Hematopoietic multipotent progenitor cell treated with erythropoietin and hydrocortisone succinate and interleukin-3 and kit ligand, for 8 days (in vitro differentiated cells): Measurements from ENCODE around the gene GSK3A.

Source experiments
- DNase-seq: peaks from one replicate; pipeline ENCODE4 v3.0.0-alpha.2; 2015

Gene GSK3A

DNA sequence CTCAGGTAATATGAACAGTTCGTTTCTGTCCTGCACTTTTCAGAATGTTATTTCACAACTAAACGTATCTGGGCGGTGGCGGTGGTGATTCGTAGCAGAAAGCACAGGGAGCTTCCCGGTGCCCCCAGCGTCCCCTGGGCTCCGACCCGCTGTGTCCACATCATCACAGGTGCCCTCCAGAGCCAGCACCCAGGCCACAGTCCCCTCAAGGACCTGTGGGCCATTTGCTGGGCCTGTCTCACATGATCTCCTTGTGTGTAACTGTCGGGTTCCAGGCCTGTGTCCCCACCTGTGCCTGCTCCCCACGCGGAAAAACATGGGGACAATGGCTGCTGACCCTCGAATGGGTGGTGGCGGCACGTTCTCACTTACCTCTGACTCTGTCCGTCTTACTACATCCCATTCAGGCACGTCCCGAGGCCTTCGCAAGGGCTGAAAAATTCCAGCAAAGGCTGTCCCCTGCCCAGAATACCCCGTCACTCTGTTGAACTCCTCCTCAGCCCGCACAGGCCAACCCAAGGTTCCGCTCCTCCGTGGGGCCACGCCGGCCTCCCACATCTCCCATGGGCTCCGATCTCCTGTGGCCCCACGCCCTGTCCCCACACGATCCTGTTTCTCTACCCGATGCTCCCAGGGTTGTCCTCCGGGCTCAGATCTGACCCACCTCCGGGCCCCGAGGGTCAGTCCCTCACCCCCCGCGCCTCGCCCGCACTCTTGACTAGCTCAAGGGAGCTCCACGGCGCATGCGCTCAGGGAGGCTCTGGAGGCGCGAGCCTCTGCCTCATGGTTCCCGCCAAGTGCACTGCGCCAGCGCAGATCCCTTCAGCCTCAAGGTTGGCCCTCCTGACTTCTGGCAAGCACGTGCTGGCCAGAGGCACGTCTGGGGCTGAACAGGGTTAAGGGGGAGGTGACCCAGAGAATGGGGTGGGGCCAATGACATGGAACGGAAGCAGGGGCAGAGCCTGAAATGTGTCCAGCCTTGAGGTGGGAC is 46.1 kb downstream of the GSK3A start:
- no peak for DNase-seq

DNA sequence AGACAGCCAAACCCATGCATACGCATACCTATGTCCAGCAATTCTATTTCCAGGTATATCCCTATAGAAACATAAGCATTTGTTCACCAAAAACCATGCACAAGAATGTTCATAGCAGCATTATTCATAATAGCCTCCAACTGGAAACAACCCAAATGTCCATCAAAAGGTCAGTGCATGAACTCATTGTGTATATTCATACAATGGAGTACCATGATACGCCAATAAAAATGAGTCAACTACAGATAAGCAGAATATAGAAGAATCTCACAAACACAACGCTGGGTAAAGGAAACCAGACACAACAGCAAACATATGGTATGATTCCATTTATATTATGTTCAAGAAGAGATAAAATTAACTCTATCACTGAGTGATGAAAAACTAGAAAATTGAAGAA is 48.7 kb downstream of the GSK3A start:
- no peak for DNase-seq

DNA sequence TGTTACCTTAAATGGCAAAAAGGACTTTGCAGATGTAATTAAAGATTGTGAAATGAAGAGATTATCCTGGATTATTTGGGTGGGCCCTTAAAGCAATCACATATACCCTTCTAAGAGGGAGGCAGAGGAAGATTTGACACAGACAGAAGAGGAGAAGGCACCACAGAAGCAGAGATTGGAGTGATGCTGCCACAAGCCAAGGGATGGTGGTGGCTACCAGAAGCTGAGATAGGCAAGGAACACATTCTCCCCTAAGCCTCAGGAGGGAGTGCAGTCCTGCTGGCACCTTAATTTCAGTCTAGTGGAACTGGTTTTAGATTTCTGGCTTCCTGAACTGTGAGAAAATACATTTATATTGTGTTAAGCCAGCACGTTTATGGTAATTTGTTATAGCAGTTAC is 49.1 kb downstream of the GSK3A start:
- DNase-seq, result no peak

DNA sequence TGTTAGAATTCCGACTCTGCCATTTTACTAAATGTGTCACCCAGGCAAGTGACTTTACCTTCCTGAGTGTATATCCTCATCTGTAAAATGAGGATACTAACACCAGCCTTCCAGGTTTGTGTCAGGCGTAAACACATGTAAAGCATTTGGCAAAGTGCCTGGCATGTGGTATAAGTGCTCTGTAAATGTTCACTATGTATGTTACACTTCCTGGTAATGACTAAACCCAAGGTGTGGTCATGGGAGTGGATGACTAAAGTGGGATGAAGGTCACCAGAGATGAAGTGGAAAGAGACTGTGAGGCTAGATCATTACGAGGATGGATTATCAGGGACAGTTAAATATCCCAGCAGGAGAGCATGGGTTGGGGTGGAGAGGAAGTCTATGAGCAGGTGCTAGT is 50.5 kb downstream of the GSK3A start:
- peak; percentile 54 for DNase-seq

DNA sequence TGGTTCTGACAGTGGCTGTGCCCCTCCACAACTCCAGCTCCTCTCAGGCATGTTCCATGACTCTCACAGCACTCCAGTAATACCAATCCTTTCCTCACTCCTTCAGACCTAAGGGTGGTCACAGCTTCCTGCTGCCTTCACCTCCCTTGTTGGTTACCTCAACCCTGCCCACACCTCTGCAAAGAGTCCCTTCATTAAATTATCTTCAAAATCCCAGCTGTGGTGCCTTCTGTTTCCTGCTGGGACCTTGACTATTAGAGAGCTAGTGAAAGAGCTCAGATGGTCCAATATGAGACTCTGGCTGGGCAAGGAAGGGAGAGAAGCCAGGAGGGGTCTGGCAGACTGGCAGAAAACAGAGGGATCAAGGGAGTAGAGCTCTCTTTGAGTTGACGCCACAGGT is 51.1 kb downstream of the GSK3A start:
- DNase-seq, result no peak

DNA sequence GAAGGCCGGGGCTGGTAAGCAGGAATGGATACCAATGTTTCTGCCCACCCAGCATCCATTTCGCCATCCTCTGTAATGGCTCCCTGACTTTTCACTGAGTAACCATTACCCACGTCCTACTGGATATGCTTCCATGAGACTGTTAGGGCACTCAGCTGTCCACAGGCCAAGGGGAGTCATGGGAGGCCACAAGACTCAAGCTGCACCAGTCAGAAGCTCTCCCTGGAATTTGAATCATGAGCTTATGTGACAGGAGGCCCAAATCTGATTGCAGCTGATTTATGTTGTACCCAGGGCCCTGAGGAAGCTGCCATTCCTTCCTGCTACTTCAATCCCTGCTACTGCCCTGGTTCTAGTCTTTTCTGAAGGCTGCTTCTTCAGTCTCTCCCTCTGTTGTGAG is 53.3 kb downstream of the GSK3A start:
- DNase-seq, result no peak

DNA sequence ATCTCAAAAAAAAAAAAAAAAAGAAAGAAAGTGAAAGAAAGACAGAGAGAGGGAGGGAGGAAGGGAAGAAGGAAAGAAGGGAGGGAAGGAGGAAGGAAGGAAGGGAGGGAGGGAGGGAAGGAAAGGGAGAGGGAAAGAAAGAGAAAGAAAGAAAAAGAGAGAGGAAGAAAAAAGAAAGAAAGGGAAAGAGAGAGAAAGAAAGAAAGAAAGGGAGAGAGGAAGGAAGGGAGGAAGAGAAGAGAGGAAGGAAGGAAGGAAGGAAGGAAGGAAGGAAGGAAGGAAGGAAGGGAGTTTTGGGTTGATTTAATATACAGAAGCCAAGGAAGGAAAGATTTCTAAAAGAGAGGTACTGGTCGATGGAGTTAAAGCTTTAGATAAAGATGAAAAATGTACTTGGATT is 53.7 kb downstream of the GSK3A start:
- no peak for DNase-seq

DNA sequence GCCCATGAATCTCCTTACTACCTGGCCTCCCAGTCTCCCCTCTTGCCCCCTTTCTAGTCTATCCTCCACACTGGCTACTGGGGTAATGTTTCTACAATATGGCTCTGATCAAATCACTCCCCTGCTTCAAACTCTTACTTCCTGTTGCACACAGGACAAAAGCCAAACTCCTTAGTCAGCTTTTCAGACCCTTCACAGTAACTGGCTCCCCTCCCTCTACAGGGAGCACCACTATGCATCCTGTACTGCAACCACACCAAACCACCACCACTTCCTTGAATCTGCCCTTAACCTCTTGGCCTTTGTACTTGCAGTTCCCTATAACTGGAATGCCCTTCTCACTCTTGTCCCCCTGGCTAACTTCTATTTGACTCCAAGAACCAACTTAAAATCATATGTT is 57.1 kb downstream of the GSK3A start:
- DNase-seq, result no peak

DNA sequence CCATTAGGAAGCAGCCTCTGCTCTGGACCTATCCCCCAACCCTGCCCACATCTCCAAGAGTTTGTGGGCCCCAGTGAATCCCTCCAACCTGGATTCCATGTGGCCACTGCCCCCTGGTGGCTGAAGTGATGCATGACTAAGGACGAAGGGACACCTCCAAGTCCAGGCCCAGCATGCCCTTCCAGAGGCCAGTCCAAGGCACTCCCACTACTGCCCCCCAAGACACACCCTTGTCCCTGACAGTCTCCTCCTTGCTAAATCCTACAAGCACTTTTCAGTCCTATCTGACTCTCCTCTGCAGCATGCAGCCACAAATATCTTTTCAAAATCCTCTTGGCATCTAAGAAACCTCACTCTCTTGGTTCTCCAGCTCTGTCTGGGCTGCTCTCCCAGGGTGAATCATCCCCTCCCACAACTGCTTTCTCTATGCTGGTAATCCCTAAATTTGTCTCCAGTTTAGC is 58.0 kb downstream of the GSK3A start:
- peak; percentile 82 for DNase-seq
